Measurements from ENCODE around the gene TGFBRAP1. TPM values are rescaled to one million over a fixed set of nuclear protein-coding genes. Genes with fewer than 3 reads are reported as not detected.

TGFBRAP1 gene
- total and polyA plus RNA-seq, 3 experiments from 2014 or later = 30.8 to 32.1 (median 30.8) TPM

DNA sequence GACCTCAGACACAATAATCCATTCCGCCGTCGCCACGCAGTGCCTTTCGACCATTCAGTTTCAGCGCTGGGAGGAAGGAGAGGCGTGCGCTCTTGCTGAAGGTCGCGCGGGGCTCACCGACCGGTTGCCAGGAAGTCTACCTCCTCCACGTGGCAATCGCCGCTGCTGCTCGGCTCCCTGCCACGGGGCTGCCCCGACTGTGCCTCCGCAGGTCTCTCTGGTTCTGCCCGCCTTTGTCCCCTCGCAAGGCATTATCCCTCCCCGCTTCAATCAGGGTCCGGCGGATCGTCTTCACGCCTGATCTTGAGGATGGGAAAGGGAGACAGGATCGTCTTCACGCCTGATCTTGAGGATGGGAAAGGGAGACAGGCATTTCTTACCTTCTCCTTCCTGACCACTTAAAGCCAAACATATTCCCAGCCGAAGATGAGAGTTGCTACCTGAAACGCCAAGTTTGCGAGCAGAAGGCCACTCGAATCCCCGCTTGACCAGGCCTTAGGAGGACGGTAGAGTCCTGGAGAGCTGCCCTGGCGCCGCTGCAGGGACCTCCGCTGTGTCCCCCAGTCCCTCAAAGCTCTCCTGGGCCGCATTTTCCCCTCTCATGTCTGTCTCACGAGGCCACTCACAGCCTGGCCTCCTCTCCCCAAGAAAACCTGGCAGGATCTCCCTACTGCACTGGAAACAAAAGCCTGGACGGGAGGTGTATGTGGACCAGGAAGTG, 92.3 kb downstream of the TGFBRAP1 start:
- H3K4me1 ChIP-seq (ENCODE audit: insufficient read depth, low read length) = no peaks in the 10 kb centered on the region
- Mint-ChIP-seq H3K4me3 (peak overlapping the region in 4 of 7 donors; percentile 20 to 66 (median 46)), H3K9me3 (no peaks in the 10 kb centered on the region), H3K4me1 (peaks cover 4 to 25% (median 5%) of the 10 kb centered on the region in 3 donors), H3K27me3 (peaks cover 10 to 24% of the 10 kb centered on the region in 2 donors), H3K36me3 (no peaks in the 10 kb centered on the region), H3K27ac (peak overlapping the region in 3 of 8 donors; percentile 15 to 89 (median 22))
- ChIA-PET POLR2A (no interaction called here), CTCF (interaction anchor here (0.7 to 2.6 kb wide), 6 partner anchors 11 to 122 kb away, joined by 3 to 15 read pairs (median 3); no protein-coding TSS in a partner anchor)
- H3K36me3 ChIP-seq (ENCODE audit: insufficient read depth, low read length) = no peaks in the 10 kb centered on the region
- no peak overlapping the region for H3K4me3 ChIP-seq (ENCODE audit: low read length)
- H3K27me3 ChIP-seq (ENCODE audit: insufficient read depth, low read length, poor library complexity, severe bottlenecking) = no peaks in the 10 kb centered on the region
- no peak overlapping the region for H3K27ac ChIP-seq (ENCODE audit: low read depth, low read length)
- peak in 1 of 5 donors; percentile 3 for DNase-seq
- no peaks in the 10 kb centered on the region for H3K9me3 ChIP-seq (ENCODE audit: low read length)

- Histone ChIP-seq H3K4me3 (ENCODE audit: low read length) (no peak overlapping the region), H3K4me1 (ENCODE audit: insufficient read depth, low read length) (no peaks in the 10 kb centered on the region), H3K9me3 (ENCODE audit: low read length) (no peaks in the 10 kb centered on the region), H3K27ac (ENCODE audit: low read depth, low read length) (no peak overlapping the region), H3K36me3 (ENCODE audit: insufficient read depth, low read length) (no peaks in the 10 kb centered on the region), H3K27me3 (ENCODE audit: insufficient read depth, low read length, poor library complexity, severe bottlenecking) (no peaks in the 10 kb centered on the region)
- no peaks in the 10 kb centered on the region for H3K36me3 Mint-ChIP-seq
- POLR2A ChIA-PET = no interaction called here
- peaks cover 4 to 25% (median 5%) of the 10 kb centered on the region in 3 donors for H3K4me1 Mint-ChIP-seq
- no peak for DNase-seq
- CTCF ChIA-PET = interaction anchor here (0.8 to 1.3 kb wide), 4 partner anchors 10 to 124 kb away, joined by 3 to 7 read pairs (median 3); no protein-coding TSS in a partner anchor
- H3K9me3 Mint-ChIP-seq = no peaks in the 10 kb centered on the region
- no peak overlapping the region for H3K27ac Mint-ChIP-seq
- H3K4me3 Mint-ChIP-seq = no peak overlapping the region
- peaks cover 6 to 32% of the 10 kb centered on the region in 2 donors for H3K27me3 Mint-ChIP-seq
Observed at GRCh38 chr2:105236060-105236424, 93.5 kb downstream of the TGFBRAP1 start.

DNA sequence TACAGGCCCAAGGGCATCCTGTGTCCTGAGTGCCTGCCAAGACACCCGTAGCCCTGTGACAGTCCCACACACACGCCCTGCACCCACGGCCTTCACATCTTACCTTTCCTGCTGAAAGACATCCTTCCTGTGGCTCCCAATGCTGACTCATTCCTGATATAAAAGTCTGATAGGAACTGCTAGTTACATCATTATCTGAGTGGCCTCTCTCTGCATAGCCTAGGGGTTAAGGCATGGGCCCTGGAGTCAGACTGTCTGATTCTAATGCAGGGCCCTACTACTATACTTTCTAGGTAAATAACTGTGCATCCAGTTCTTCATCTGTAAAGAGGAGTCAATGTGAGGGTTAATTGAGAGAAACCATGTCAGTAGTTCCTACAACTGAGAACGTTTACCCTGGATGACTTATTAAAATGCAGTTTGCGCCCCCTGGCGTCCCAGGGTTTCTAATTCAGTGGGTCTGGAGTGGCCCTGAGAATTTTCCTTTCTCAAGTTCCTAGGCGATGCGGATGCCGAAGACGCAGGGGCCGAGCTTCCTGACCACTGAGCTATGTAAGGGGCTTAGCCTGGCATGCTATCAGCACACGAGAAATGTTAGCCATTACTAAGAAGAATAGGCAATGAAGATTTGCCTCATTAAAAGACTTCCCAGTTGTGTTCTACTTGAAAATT, 94.0 kb downstream of the TGFBRAP1 start:
- H3K9me3 Mint-ChIP-seq = no peaks in the 10 kb centered on the region
- H3K27ac Mint-ChIP-seq = no peak overlapping the region
- Histone ChIP-seq H3K4me3 (ENCODE audit: low read length) (no peak overlapping the region), H3K4me1 (ENCODE audit: insufficient read depth, low read length) (no peaks in the 10 kb centered on the region), H3K27me3 (ENCODE audit: insufficient read depth, low read length, poor library complexity, severe bottlenecking) (no peaks in the 10 kb centered on the region), H3K9me3 (ENCODE audit: low read length) (no peaks in the 10 kb centered on the region), H3K27ac (ENCODE audit: low read depth, low read length) (no peak overlapping the region), H3K36me3 (ENCODE audit: insufficient read depth, low read length) (no peaks in the 10 kb centered on the region)
- peak overlapping the region in 1 of 7 donors; percentile 36 for H3K4me3 Mint-ChIP-seq
- peaks cover 4 to 25% (median 5%) of the 10 kb centered on the region in 3 donors for H3K4me1 Mint-ChIP-seq
- H3K36me3 Mint-ChIP-seq = no peaks in the 10 kb centered on the region
- ChIA-PET POLR2A (no interaction called here), CTCF (interaction anchor here (0.8 to 1.3 kb wide), 4 partner anchors 11 to 123 kb away, joined by 3 to 7 read pairs (median 3); no protein-coding TSS in a partner anchor)
- peaks cover 6 to 32% of the 10 kb centered on the region in 2 donors for H3K27me3 Mint-ChIP-seq
- peak; percentile 12 to 65 (median 29) for DNase-seq

DNA sequence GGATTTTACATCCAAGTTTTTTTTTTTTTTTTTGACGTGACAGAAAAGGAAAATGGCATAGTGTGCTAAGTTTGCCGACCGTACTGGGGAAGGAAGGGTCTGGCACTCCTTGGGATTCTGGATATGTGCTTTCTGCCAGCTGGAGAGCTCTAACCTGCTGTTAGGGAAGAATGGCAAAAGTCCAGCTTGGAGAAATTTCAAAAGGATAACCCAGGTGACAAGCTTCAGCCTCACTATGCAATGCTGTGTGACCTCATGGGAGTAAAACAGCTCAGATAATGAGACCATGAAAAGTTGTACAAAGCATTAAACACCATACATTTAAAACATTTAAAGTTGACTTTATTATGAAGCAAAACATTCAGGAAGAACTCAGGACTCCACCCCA, 98.3 kb downstream of the TGFBRAP1 start:
- no peaks in the 10 kb centered on the region for H3K4me1 ChIP-seq (ENCODE audit: insufficient read depth, low read length)
- H3K9me3 ChIP-seq (ENCODE audit: low read length) = no peaks in the 10 kb centered on the region
- no peak overlapping the region for H3K27ac Mint-ChIP-seq
- DNase-seq = no peak
- no peak overlapping the region for H3K4me3 ChIP-seq (ENCODE audit: low read length)
- no peak overlapping the region for H3K27ac ChIP-seq (ENCODE audit: low read depth, low read length)
- H3K36me3 ChIP-seq (ENCODE audit: insufficient read depth, low read length) = no peaks in the 10 kb centered on the region
- H3K27me3 ChIP-seq (ENCODE audit: insufficient read depth, low read length, poor library complexity, severe bottlenecking) = no peaks in the 10 kb centered on the region
- POLR2A ChIA-PET = no interaction called here
- no peak overlapping the region for H3K4me3 Mint-ChIP-seq
- CTCF ChIA-PET = interaction anchor here (1.4 kb wide), 1 partner anchor 10 kb away, joined by 5 read pairs; the partner anchor contains the start of gene GPR45
- H3K9me3 Mint-ChIP-seq = no peaks in the 10 kb centered on the region
- H3K36me3 Mint-ChIP-seq = no peaks in the 10 kb centered on the region
- peaks cover 8 to 34% of the 10 kb centered on the region in 2 donors for H3K27me3 Mint-ChIP-seq
- H3K4me1 Mint-ChIP-seq = peaks cover under 1 to 9% (median 4%) of the 10 kb centered on the region in 3 donors

DNA sequence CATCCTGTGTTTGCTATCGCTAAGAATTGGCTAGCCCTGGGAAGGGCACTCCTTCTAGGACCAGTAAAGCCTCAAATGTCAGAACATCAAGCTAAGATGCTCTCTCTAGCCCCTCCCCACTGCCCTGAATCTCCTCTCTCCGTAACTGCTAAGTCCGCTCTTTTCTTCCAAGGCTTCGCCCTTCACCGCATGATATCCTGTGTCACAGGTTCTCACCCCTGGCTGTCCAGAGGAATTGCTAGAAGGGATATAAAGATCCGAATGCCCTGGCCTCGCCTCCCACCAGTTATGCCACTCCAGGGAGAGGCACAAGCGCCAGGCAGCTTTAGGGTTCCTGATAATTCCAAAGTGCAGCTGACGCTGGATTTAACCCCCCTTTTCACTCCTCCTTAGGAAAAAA, 105.1 kb downstream of the TGFBRAP1 start:
- Histone ChIP-seq H3K27ac (ENCODE audit: low read depth, low read length) (no peak overlapping the region), H3K9me3 (ENCODE audit: low read length) (no peaks in the 10 kb centered on the region), H3K27me3 (ENCODE audit: insufficient read depth, low read length, poor library complexity, severe bottlenecking) (no peaks in the 10 kb centered on the region), H3K36me3 (ENCODE audit: insufficient read depth, low read length) (no peaks in the 10 kb centered on the region), H3K4me1 (ENCODE audit: insufficient read depth, low read length) (no peaks in the 10 kb centered on the region), H3K4me3 (ENCODE audit: low read length) (no peak overlapping the region)
- Mint-ChIP-seq H3K9me3 (no peaks in the 10 kb centered on the region), H3K27ac (no peak overlapping the region), H3K4me3 (no peak overlapping the region), H3K36me3 (no peaks in the 10 kb centered on the region), H3K27me3 (peaks cover 10 to 43% of the 10 kb centered on the region in 2 donors), H3K4me1 (no peaks in the 10 kb centered on the region)
- POLR2A ChIA-PET = no interaction called here
- CTCF ChIA-PET = no interaction called here
- no peak for DNase-seq

DNA sequence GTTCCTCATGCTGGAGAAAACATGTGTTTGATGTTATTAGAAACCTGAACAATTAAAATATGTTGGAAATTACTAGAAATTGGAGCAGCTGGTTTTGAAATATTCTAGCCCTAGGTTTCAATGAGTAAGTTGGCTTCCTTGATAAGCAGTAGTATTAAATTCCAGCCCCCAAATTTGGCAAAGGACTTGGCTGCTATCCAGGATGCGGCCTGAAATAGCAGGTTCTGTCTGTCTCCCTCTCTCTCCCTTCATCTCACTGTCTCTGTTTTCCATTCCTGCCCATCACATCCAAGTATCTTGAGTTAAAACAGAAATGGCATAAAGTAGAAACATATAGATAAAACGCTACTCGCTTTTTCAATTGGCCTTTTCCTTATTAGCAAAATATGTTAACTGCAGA, 108.9 kb downstream of the TGFBRAP1 start:
- H3K27me3 Mint-ChIP-seq = peaks cover 15 to 47% of the 10 kb centered on the region in 2 donors
- Histone ChIP-seq H3K36me3 (ENCODE audit: insufficient read depth, low read length) (no peaks in the 10 kb centered on the region), H3K27ac (ENCODE audit: low read depth, low read length) (no peak overlapping the region), H3K27me3 (ENCODE audit: insufficient read depth, low read length, poor library complexity, severe bottlenecking) (no peaks in the 10 kb centered on the region), H3K4me1 (ENCODE audit: insufficient read depth, low read length) (no peaks in the 10 kb centered on the region), H3K9me3 (ENCODE audit: low read length) (no peaks in the 10 kb centered on the region), H3K4me3 (ENCODE audit: low read length) (no peak overlapping the region)
- no peaks in the 10 kb centered on the region for H3K36me3 Mint-ChIP-seq
- no peak overlapping the region for H3K4me3 Mint-ChIP-seq
- no peak overlapping the region for H3K27ac Mint-ChIP-seq
- CTCF ChIA-PET = no interaction called here
- H3K4me1 Mint-ChIP-seq = no peaks in the 10 kb centered on the region
- peaks cover 0 to 1% (median 0%) of the 10 kb centered on the region in 5 donors for H3K9me3 Mint-ChIP-seq
- no peak for DNase-seq
- POLR2A ChIA-PET = no interaction called here

DNA sequence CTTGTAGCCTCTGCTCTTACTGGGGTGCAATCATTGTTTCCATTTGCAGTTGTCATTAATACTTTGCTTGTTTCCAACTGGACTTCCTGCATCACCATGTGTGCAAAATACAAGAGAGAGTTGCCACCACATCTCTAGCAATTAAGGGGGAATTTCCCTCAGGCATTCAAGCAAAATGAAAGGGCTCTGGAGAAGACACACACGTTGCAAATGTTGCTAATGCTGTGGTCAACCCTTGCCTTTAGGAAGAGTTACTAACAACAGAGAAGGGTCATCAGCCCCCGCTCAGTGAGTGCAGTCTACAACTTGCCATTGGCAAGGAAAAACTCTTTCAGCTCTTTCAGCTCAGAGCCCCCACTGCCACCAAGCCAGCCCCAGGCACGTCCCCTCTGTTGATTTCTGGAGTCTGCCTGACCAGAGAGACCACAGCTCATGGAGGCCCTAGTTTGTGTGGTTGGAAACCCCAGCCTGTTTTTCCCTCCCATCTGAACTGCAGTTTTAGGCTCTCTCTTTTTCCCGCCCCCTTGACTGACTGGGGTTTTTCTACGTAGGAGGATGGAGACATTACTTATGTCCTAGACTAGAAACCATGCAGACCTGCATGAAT, 113.8 kb downstream of the TGFBRAP1 start:
- no peak overlapping the region for H3K27ac ChIP-seq (ENCODE audit: low read depth, low read length)
- peaks cover 6 to 24% of the 10 kb centered on the region in 2 donors for H3K27me3 Mint-ChIP-seq
- H3K4me3 Mint-ChIP-seq = no peak overlapping the region
- no peaks in the 10 kb centered on the region for H3K9me3 ChIP-seq (ENCODE audit: low read length)
- no peak overlapping the region for H3K4me3 ChIP-seq (ENCODE audit: low read length)
- ChIA-PET POLR2A (no interaction called here), CTCF (no interaction called here)
- no peaks in the 10 kb centered on the region for H3K4me1 ChIP-seq (ENCODE audit: insufficient read depth, low read length)
- no peaks in the 10 kb centered on the region for H3K27me3 ChIP-seq (ENCODE audit: insufficient read depth, low read length, poor library complexity, severe bottlenecking)
- H3K27ac Mint-ChIP-seq = no peak overlapping the region
- H3K4me1 Mint-ChIP-seq = peaks cover 3 to 8% (median 5%) of the 10 kb centered on the region in 3 donors
- no peaks in the 10 kb centered on the region for H3K36me3 Mint-ChIP-seq
- peaks cover 0 to 1% (median 0%) of the 10 kb centered on the region in 5 donors for H3K9me3 Mint-ChIP-seq
- no peaks in the 10 kb centered on the region for H3K36me3 ChIP-seq (ENCODE audit: insufficient read depth, low read length)
- no peak for DNase-seq

Measured in CD8-positive, alpha-beta memory T cell (primary cell).